PC-3 (cell line): Measurements from ENCODE around the gene QARS1. TPM values are rescaled to one million over a fixed set of nuclear protein-coding genes. Genes with fewer than 3 reads are reported as not detected.

Experiments
- ATAC-seq: fragments of 200-7000 bp; cut with Tn5 transposase; 2 replicates; pipeline ENCODE4 v1.9.1; 2020; ENCODE audit warnings: mild to moderate bottlenecking, moderate library complexity
- BruUV-seq: library from RNA; stranded (reverse); fragments of 400-500 nt; replicated peaks from 2 replicates; lab custom pipeline; 2021; lab: Mats Ljungman, UMichigan
- CTCF ChIA-PET: fragments of 300-600 bp; sonication (Branson Sonifier 250); formaldehyde crosslinking; loops from one replicate; lab custom pipeline; 2022; ENCODE audit warnings: antibody characterized with exemption; lab: Charles Lee
- POLR2A ChIA-PET: fragments of 300-600 bp; sonication (Branson Sonifier 250); formaldehyde crosslinking; loops from one replicate; lab custom pipeline; 2022; ENCODE audit warnings: antibody characterized with exemption; ENCODE audit not compliant: unreplicated experiment; lab: Charles Lee
- DNase-seq: peaks from one replicate; pipeline ENCODE4 v3.0.0-alpha.2; 2015
- H2AFZ ChIP-seq: fragments of 300-600 bp; sonication (generic); 2 replicates; pipeline ENCODE4 v1.6.0; 2016; ENCODE audit warnings: antibody characterized with exemption, low read length
- H3F3A ChIP-seq: fragments of 300-600 bp; sonication (generic); one replicate; pipeline ENCODE4 v1.6.0; 2017; ENCODE audit warnings: antibody characterized with exemption, low read length, control low read depth, mild to moderate bottlenecking; ENCODE audit not compliant: unreplicated experiment
- H3K27ac ChIP-seq: fragments of 300-600 bp; sonication (generic); 2 replicates; pipeline ENCODE4 v1.5.1; 2016; ENCODE audit warnings: mild to moderate bottlenecking, low read length
- H3K27me3 ChIP-seq: fragments of 300-600 bp; sonication (generic); 2 replicates; pipeline ENCODE4 v1.6.1; 2016; ENCODE audit warnings: low read length, mixed read lengths
- H3K36me3 ChIP-seq: fragments of 300-600 bp; sonication (generic); 2 replicates; pipeline ENCODE4 v1.6.1; 2016; ENCODE audit warnings: low read depth, mixed run types, low read length, mixed read lengths
- H3K4me1 ChIP-seq: fragments of 300-600 bp; sonication (generic); 2 replicates; pipeline ENCODE4 v1.5.1; 2016; ENCODE audit warnings: low read length; ENCODE audit not compliant: insufficient read depth
- H3K4me2 ChIP-seq: fragments of 300-600 bp; sonication (generic); 2 replicates; pipeline ENCODE4 v1.6.0; 2016; ENCODE audit warnings: low read length
- H3K4me3 ChIP-seq: fragments of 300-600 bp; sonication (generic); 2 replicates; pipeline ENCODE4 v1.5.1; 2016; ENCODE audit warnings: mild to moderate bottlenecking, low read length, mixed read lengths
- H3K79me2 ChIP-seq: fragments of 300-600 bp; sonication (generic); 2 replicates; pipeline ENCODE4 v1.6.1; 2017; ENCODE audit warnings: low read length, mixed read lengths
- H3K9ac ChIP-seq: fragments of 300-600 bp; sonication (generic); 2 replicates; pipeline ENCODE4 v1.6.0; 2016; ENCODE audit warnings: mild to moderate bottlenecking, low read length
- H3K9me2 ChIP-seq: fragments of 300-600 bp; sonication (generic); replicated peaks from 2 replicates; pipeline ENCODE4 v1.6.1; 2016; ENCODE audit warnings: mixed run types, low read length, mixed read lengths
- H3K9me3 ChIP-seq: fragments of 300-600 bp; sonication (generic); 2 replicates; pipeline ENCODE4 v1.6.1; 2016; ENCODE audit warnings: low read length, mixed read lengths
- H4K20me1 ChIP-seq: fragments of 300-600 bp; sonication (generic); 2 replicates; pipeline ENCODE4 v1.6.1; 2016; ENCODE audit warnings: low read length, mixed read lengths
- CTCF ChIP-seq: fragments of 300-600 bp; sonication (generic); conservative IDR thresholded peaks from 2 replicates; pipeline ENCODE4 v1.5.1; 2017; ENCODE audit warnings: antibody characterized with exemption, low read depth, mild to moderate bottlenecking, low read length
- EZH2 ChIP-seq: fragments of 300-600 bp; sonication (generic); IDR thresholded peaks from one replicate; pipeline ENCODE4 v1.6.1; 2017; ENCODE audit warnings: antibody characterized with exemption, mild to moderate bottlenecking, low read length; ENCODE audit not compliant: unreplicated experiment
- EZH2phosphoT487 ChIP-seq: fragments of 300-600 bp; sonication (generic); IDR thresholded peaks from 2 replicates; pipeline ENCODE4 v1.6.1; 2018; ENCODE audit warnings: mild to moderate bottlenecking, antibody characterized with exemption, low read length, borderline replicate concordance
- intact Hi-C: fragments of 100-400 bp; cut with micrococcal nuclease; formaldehyde crosslinking; loops from 2 replicates; pipeline ENCODE4 v1.9.0; 2023
- total RNA-seq: library from RNA; depleted of rRNA; stranded (reverse); fragments of >200 nt; gene quantifications from 2 replicates; pipeline ENCODE4 v1.2.3, GENCODE V29; 2014

The QARS1 gene
- total RNA-seq, 1 experiment from 2014 or later: 316 TPM

- Histone ChIP-seq H3K79me2 (peaks cover 20% of the 10 kb centered on the region), H3K4me3 (peak overlapping the region; percentile 85), H3K9me3 (no peaks in the 10 kb centered on the region), H3K36me3 (peaks cover 28% of the 10 kb centered on the region), H3F3A (peaks cover 7% of the 10 kb centered on the region), H3K27me3 (no peaks in the 10 kb centered on the region), H3K4me2 (peak overlapping the region; percentile 96; the same call in 1 of the 2 replicates), H3K4me1 (peaks cover 15% of the 10 kb centered on the region), H3K9ac (peak overlapping the region; percentile 96), H4K20me1 (no peaks in the 10 kb centered on the region), H2AFZ (peak overlapping the region; percentile 55), H3K9me2 (no peaks in the 10 kb centered on the region), H3K27ac (peak overlapping the region; percentile 83)
- ChIA-PET CTCF (interaction anchor here (0.5 kb wide), 1 partner anchor 50 kb away, joined by 3 read pairs; the partner anchor contains the start of gene KLHDC8B), POLR2A (interaction anchor here (0.6 to 1.2 kb wide), 6 partner anchors 11 to 1211 kb away, joined by 3 to 9 read pairs (median 4); partner anchors contain the start of gene QRICH1)
- no peak for DNase-seq
- BruUV-seq: TSS peak; percentile 69
- intact Hi-C loops: no loop called here
- no peak for TF ChIP-seq CTCF
- no peak for TF ChIP-seq EZH2
- no peak for TF ChIP-seq EZH2phosphoT487
- no peak for ATAC-seq
Observed at GRCh38 chr3:49121132-49121736, 16.7 kb upstream of the QARS1 start.

GRCh38 chr3:49120438-49121131 lies 16.0 kb upstream of the QARS1 start, which contains the start of gene USP19:
Gene USP19, minus strand, starts transcription at chr3:49120823. Its CDS starts 1,678 bp downstream, at chr3:49119145.
- H3K27ac ChIP-seq: peak within 1 kb of the TSS; percentile 83
- POLR2A ChIA-PET: interaction anchor here (0.6 to 1.2 kb wide), 7 partner anchors 12 to 1211 kb away, joined by 3 to 9 read pairs (median 4); partner anchors contain the start of gene QRICH1
- H3K79me2 ChIP-seq: peaks cover 20% of the 10 kb centered on the region
- H3K9me3 ChIP-seq: no peaks in the 10 kb centered on the region
- H4K20me1 ChIP-seq: no peaks in the 10 kb centered on the region
- no TSS peak for BruUV-seq
- peak within 1 kb of the TSS; percentile 85 for H3K4me3 ChIP-seq
- ATAC-seq: peak; percentile 89
- intact Hi-C loops: no loop called here
- peak within 1 kb of the TSS; percentile 96 for H3K4me2 ChIP-seq
- H3K27me3 ChIP-seq: no peaks in the 10 kb centered on the region
- peaks cover 35% of the 10 kb centered on the region for H3K36me3 ChIP-seq
- no peak for TF ChIP-seq CTCF
- TF ChIP-seq EZH2phosphoT487: no peak
- no peak for TF ChIP-seq EZH2
- H2AFZ ChIP-seq: peak within 1 kb of the TSS; percentile 55
- no peaks in the 10 kb centered on the region for H3K9me2 ChIP-seq
- H3K9ac ChIP-seq: peak within 1 kb of the TSS; percentile 96
- peak; percentile 94 for DNase-seq
- peaks cover 7% of the 10 kb centered on the region for H3F3A ChIP-seq
- CTCF ChIA-PET: no interaction called here
- peaks cover 15% of the 10 kb centered on the region for H3K4me1 ChIP-seq
